ENCODE measurements around the gene HPCAL4.

Gene HPCAL4

GRCh38 chr1:39701049-39701439, 9.8 kb upstream of the HPCAL4 start:
- DNase-seq (ENCODE audit: low spot score), result no peak

DNA sequence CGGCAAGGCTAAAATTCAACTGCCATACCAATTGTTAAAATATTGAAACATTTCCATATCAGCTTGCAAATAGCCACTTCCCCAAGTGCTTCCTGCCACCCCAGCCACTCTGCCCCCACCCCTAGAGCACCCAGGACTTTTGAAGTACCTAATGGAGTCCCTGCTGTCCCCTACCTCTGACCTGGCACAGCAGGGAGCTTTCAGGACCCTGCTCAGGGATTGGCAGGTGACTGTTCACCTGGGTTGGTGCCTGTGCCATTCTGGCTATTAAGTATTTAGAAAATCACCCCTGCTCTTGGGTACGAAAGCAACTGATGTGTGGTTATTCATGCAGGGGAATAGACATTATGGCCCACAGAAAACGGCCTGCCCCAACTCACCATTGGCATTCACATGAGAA, 9.1 kb upstream of the HPCAL4 start:
- DNase-seq (ENCODE audit: low spot score), result no peak

GRCh38 chr1:39699419-39699818, 8.2 kb upstream of the HPCAL4 start:
- no peak for DNase-seq (ENCODE audit: low spot score)

DNA sequence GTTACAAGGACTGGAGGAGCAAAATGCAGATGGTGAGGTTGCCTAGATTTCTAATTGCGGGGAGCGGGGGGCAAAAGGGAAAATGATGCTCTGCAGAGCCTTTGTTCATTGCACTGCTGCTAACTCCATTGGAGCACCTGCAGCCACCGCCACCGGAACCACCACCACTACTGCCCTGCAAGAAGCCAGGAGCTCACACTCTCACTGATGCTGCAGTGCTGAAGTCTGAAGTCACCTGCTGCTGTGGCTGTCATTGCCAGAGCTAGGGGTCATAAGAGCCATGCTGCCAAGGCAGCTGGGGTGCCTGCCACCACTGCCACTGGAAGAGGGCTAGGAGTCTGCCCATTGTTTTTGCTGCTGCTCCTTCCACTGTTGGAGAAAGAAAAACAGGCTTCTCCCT, 7.3 kb upstream of the HPCAL4 start:
- DNase-seq (ENCODE audit: low spot score), result no peak

DNA sequence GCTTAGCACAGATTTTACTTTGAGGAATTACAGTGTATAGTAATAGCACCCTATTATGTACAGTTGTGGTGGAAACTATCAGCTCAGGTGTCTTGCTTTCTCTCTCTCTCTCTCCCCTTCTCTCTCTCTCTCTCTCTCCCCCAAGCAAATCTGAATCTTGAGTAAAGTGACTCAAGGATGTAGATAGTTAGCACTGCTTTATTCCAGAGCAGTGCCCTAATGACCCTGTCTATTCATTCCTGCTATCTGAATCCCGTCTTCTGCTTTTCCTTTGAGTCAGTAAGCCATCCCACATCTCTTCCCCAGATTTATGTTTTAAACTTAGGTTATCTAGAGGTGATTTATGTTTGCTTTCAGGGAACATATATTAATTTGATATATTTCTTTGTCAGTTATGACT, 5.2 kb upstream of the HPCAL4 start:
- no peak for DNase-seq (ENCODE audit: low spot score)

GRCh38 chr1:39695016-39695415, 3.8 kb upstream of the HPCAL4 start:
- no peak for DNase-seq (ENCODE audit: low spot score)

GRCh38 chr1:39694026-39694425, 2.8 kb upstream of the HPCAL4 start:
- no peak for DNase-seq (ENCODE audit: low spot score)

- no peak for DNase-seq (ENCODE audit: low spot score)
These were observed 1.2 kb upstream of the HPCAL4 start for GRCh38 chr1:39692152-39693074.

DNA sequence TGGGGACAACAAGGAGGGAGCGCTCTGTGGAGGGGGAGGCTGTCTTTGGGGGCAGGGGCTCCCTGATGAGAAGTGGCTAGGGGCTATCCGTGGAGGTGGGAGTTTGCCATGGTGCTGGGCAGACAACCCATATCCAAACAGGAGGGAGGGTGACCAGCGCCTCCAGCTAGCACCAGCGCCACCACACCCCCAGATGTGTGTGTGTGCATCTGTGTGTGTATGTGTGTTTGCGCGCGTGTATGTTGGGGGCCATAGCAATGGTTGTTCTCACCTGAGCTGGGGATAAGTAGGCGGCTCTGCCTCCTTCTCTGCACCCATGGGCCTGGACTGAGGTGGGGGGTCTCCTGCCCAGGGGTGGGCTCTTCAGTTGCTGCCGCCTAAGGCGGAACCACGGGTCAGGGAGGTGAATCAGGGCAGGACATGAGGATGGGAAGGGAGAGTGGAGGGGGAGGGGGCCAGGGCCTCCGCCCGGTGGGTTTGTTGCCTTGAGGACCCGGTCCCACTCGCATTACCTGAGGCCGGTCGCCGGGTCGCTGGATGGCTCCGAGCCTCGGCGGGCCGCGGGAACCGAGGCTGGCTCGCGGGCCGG, 345 bp downstream of the HPCAL4 start:
- no peak for DNase-seq (ENCODE audit: low spot score)

- no peak for DNase-seq (ENCODE audit: low spot score)
These were observed 1.0 kb downstream of the HPCAL4 start for GRCh38 chr1:39690225-39690624.

- no peak for DNase-seq (ENCODE audit: low spot score)
These were observed 1.6 kb downstream of the HPCAL4 start for GRCh38 chr1:39689635-39690034.

DNA sequence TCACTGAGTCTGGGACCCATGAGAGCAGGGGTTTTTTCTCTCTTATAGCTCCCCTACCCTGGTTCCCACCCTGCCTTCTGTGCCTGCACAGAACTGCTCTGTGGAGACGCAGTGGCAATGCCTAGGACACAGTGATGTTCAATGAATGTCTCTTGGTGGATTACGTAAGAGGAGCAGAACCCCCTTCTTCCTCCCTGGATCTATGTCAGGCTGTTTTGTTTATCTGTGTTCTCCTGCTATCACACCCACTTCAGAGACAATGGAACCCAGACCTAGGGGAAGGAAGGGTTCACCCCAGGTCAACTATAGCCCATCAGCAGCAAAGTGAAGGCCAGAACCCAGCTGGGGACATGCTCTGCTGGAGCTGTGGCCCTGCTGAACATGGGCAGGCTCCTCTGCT, 2.0 kb downstream of the HPCAL4 start:
- no peak for DNase-seq (ENCODE audit: low spot score)

- no peak for DNase-seq (ENCODE audit: low spot score)
These were observed 2.5 kb downstream of the HPCAL4 start for GRCh38 chr1:39688706-39689105.

DNA sequence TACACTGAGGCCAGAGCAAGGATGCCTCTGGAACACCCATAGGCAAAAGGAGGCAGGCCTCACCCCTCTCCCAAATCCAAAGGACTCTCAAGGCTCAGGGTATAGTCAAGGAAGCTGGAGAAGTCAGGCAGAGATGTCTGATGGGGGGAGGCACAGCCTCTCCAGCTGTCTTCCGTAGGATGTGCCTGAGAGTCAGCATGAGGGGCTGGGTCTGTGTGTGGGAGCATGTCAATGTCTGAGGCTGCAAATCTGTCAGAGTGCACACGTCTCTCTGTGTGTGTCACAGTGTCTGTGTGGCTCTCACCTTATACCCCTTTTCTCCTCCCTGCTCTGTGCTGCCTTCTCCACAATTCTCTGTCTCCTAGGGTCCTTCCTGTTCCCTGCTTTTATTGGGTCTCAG, 4.0 kb downstream of the HPCAL4 start:
- DNase-seq (ENCODE audit: low spot score), result no peak

DNA sequence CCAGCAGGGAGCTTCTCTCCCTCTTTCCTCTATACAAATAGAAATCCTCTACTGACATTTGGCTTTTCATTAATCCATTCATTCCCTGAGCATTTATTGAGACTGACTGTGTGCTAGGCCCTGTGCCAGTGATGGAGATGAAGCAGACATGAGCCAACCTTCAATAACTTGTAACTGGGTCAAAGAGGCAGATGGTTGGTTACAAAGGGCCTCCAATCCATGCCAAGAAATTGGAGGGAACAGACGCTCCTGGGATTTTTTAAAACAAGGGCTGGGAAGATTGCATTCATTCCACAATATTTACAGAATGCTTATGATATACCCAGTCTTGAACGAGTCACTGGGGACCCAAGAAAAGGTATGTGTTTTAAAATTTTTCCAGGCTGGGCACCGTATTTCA, 6.2 kb downstream of the HPCAL4 start:
- DNase-seq (ENCODE audit: low spot score), result no peak

- no peak for DNase-seq (ENCODE audit: low spot score)
These were observed 6.9 kb downstream of the HPCAL4 start for GRCh38 chr1:39684313-39684664.

DNA sequence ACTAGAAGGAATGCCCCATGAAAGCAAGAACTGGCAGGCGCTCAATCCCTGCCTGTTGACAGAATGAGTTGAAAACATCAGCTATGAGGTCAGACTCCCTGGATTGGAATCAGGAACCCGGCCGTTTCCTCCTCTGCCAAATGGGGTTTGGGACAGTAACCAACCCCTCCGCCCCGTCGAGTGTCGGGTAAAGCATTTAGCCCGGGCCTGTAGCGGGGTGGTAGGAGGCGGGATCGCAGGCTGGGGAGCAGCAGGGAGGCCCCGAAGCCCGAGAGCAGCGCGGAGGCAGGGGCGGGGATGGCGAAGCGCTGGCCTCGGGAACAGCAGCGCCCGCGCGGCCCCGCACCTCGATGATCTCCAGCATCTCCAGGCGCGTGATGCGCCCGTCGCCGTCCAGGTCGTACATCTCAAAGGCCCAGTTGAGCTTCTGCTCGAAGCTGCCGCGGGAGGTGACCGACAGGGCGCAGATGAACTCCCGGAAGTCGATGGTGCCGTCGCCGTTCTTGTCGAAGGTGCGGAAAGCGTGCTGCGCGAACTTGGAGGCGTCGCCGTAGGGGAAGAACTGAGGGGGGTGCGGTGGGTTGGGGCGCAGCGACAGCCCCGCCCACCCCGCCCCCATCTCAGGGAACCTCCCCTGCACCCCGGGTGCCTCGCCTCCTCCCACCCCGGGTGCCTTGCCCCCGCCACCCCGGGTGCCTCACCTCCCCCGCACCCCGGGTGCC, 7.5 kb downstream of the HPCAL4 start:
- DNase-seq (ENCODE audit: low spot score), result no peak

DNA sequence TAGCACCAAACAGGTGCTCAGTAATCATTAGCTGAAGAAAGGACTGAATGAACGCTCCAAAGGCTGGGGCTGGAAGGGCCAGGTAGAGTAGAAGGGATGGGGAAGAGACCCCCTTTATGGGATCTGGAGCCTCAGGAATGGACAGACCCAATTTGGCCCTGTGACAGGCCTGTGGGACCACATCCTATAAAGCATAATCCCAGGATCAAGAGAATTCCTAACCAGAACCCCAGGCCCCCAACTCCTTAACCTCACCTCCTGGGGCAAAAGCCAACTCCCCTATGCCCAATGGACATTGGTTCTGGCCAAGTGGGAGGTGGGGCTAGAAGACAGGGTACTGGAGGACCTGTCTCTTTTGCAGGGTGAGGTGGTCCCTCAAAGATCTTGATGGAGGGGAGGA, 9.2 kb downstream of the HPCAL4 start:
- no peak for DNase-seq (ENCODE audit: low spot score)

DNA sequence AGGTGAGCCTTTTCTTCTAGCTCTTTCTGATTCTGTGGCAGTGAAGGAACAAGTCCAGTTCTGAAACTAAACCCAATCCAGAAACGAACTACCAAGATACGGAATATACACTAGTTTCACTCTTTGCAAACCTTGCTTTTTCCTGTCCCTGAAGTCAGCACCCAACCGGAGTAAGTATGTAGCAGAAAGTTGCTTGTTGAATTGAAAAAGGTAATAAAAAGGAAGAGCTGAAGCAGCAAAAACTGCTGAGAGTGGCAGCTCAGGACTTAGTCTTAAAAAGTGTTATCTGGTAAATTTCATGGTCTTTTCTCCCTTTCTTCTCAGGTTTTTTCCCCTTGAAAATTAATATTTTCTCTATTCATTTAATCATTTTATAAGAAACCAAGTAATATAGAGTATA, 9.9 kb downstream of the HPCAL4 start:
- DNase-seq (ENCODE audit: low spot score), result no peak

- no peak for DNase-seq (ENCODE audit: low spot score)
These were observed 10.5 kb downstream of the HPCAL4 start for GRCh38 chr1:39680751-39681150.

DNA sequence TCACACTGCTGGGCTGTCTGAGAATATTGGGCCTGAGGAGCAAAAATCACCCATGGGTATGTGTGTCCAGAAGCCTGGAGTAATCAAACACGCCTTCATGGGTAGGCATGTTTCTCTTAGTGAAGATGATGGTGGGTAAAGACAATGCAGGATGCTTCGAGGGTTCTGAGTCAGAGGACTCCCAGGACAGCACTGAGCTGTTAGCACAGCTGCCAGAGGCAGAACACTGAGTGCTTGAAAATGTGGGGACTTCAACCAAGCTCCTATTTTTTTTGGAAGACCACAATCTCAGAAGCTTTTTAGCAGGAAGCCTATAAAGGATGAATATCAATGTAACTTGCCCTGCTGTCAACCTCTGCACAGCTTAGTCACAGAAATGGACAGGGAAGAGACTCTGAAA, 11.4 kb downstream of the HPCAL4 start:
- DNase-seq (ENCODE audit: low spot score), result no peak

DNA sequence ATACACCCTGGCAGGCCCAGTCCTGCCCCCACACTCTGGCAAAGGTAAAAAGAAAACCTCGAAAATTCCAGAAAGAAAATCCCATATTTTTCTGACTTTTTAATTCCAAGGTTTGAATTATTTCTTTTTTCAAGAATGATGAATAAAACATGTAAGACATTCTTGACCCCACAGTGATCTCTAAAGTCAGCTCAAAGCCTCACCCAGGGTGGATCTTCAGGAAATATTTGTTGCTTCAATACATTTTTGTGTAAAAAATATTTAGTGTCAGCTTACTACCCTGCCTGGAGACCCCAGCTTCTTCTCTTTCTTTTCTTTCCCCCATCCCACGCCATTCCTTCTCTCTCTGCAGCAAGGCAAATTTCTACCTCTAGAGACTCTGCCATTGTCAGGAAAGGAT, 12.3 kb downstream of the HPCAL4 start:
- no peak for DNase-seq (ENCODE audit: low spot score)

DNA sequence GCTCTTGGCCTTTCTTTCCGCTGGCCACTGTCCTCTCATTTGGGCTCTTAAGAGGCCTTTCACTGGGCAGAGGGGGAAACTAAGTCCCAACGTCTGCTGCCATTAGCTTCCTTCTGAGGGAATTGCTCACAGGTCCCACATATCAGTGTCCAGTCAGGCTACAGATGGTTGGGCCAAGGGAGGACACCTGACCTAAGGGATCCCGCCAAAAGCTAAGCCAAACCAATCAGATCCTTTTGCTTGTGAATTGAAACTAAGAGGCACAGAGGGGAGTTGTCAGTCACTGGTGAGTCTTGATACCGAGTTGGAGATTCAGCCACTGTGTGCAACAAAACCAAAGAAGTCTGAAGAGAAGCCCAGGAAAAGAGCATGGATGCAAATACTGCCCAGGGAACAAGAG, 13.6 kb downstream of the HPCAL4 start:
- no peak for DNase-seq (ENCODE audit: low spot score)
